HS-5 (cell line): ENCODE data around the gene GINS3.

ENCODE experiments used
- DNase-seq: peaks from one replicate; pipeline ENCODE4 v3.0.0-alpha.2; 2012; ENCODE audit warnings: low read depth

GINS3 gene

DNA sequence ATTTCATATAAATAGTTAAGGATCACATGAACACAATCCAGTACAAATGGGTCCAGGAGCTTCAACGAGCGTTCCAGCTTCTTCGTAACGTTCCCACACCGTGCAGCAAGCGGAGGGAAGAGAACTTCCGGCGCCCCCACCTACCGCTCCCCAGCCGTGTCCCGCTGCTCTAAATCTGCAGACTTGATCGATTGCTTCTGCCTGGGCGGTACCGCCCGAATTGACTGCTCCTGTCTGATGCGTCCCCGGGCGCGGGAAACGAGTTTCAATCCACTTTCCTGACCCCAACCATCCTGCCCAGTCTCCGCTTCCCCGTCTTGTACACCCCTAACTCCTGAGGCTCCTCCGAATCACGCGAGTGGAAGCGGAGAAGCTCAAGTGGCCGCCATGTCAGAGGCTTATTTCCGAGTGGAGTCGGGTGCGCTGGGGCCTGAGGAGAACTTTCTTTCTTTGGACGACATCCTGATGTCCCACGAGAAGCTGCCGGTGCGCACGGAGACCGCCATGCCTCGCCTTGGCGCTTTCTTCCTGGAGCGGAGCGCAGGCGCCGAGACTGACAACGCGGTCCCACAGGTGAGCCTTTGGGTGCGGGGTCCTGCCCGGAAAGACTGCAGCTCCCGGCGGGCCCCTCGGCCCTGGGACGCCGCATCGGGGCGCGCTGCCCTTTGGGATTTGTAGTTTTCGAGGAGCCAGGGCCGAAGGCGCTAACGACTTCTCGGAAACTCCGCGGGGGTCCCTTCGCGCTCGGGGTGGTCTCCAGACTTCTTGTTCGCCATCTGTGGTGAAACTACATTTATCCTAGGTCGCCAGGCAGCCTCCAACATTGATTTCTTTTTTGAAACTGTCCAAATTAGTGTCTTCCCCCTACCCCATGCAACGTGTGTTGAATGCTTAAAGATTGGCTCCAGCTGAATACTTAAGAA, at the start of gene GINS3:
Gene GINS3 (plus strand): TSS at position 257 of the 923 bp plus-strand sequence. CDS start 131 bp downstream, at position 388.
- DNase-seq, result peak; percentile 64

GRCh38 chr16:58343562-58343961, 48.7 kb upstream of the GINS3 start:
- DNase-seq, result no peak

GRCh38 chr16:58345574-58346354, 46.5 kb upstream of the GINS3 start:
- no peak for DNase-seq

DNA sequence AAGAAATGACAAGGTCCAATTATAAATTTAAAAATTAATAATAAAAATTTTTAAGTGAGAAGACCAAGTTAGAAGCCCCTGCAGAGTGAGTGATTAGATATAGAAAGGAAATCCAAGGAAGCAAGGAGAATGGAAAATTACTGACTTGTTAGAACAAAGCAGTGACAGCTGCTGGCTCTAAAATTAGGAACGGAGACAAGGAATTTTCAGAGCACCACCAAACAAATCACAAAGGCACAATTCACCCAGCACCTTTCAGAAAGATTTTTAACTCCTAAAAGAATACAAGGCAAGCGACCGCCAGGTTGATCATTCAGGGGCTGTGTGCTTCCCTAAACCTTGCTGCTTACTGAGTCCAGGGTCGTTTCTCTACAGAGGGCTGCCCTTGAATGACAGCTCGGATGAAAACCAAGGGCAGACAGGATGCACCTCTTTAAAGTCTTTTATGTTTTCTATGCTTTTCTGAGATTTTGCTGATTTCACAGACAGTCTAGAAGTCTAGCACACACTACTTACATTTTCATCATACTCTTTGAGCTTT, 45.4 kb upstream of the GINS3 start:
- no peak for DNase-seq

- DNase-seq, result no peak
These were observed 43.3 kb upstream of the GINS3 start for GRCh38 chr16:58348986-58349385.

DNA sequence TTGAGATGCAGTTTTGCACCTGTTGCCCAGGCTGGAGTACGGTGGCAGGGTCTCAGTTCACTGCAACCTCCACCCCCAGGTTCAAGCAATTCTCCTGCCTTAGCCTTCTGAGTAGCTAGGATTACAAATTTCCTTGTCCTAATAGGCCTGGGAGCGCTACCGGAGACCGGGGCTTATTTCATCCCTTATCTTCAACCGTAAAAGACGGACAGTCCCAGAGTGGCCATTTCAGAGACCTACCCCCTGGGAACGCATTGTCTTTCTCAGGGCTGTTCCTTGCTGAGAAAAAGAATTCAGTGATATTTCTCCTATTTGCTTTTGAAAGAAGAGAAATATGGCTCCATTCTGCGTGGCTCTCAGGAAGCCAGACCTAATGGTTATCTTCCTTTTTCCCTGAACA, 39.6 kb upstream of the GINS3 start:
- DNase-seq, result no peak

GRCh38 chr16:58360041-58360634, 32.1 kb upstream of the GINS3 start:
- no peak for DNase-seq

DNA sequence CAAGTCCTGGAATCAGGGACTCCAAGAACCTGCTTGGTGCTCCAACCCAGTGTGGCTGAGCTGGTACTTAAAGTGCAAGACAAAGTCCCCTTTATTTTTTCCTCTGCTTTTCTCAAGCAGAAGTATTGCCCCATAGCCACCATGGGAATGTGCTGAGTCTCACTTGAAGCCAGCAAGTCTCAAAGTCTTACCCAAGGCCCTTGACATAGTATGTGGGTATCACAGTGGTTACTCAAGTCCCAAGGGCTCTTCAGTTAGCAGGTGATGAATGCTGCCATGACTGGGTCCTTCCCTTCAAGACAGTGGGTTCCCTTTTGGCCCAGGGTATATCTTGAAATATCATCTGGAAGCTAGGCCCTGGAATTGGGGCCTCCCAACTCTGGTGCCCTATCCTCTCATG, 30.5 kb upstream of the GINS3 start:
- DNase-seq, result no peak

DNA sequence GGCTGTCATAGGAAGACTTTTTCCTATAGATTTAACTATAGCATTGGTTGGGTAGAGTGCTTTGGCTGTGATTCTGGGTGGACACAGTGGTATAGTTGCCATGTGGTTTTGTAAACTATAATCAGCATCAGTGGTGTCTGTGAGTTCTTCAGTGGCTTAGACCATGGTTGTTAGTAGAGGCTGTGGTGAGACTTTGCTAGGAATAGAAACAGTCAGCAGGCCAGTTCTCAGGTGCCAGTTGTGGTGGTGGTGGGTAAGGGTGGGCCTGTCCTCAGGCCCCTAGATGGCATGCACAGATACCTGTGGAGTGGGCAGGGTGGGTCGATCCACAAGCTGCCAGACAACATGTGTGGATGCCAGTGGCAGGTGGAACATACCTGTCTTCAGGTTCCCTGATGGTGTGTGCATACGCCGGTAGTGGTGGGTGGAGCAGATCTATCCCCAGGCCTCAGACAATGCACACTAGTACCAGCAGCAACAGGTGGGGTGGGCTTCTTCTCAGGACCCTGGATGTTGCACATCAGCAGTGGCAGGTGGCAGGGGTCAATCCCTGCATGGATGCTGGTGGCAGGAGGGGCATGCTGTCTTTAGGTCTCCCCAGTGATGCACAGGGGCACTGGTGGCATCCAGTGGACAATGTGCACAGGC, 28.4 kb upstream of the GINS3 start:
- no peak for DNase-seq

DNA sequence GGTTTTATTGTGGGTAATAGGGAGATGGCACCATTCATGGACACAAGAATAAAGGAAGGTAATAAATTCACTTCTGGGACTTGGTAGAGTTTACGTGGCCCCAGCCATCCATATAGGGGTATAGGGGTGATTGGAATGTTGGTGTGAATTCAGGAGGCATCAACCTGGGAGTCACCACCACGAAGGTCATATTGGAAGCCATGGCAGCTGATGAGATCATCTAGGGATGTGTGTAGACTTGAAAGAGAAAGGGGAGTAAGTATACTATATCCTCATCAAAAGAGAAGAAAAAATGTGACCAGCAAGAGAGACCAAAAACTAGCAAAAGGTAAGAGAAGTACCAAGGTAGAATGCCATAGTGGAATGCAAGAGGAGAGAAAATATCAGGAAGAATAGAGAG, 26.6 kb upstream of the GINS3 start:
- DNase-seq, result no peak

DNA sequence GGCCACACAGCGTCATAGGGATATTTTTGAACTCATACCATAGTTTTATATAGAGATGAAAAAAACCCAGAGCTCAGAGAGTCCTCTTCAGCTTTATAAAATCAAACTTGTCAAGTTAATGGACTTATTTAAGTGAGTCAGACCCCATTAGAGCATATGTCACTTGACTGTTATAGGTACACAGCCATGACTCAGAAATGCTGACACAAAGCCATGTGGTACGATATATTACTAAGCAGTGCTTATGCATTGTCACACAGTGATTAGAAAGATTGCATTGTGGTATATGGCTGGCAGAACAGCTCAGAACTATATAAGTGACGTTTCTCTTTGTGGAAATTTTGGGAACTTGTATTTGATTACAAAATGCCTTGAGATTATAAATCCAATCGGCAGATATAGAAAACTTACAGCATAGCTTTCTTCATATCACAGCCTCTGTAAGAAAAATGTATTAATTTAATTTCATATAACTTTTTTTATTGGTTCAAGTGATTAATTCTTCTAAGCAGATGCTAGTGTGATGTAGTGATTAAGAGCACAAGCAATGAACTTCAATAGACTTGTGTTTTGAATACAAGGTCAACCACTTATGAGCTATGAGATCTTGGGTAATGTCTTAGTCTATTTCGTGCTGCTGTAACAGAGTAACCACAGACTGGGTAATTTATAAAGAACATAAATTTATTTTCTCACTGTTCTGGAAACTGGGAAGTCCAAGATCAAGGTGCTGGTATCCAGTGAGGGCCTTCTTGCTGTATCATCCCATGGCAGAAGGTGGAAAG, 25.8 kb upstream of the GINS3 start:
- peak; percentile 71 for DNase-seq

- DNase-seq, result no peak
These were observed 25.0 kb upstream of the GINS3 start for GRCh38 chr16:58367252-58367651.

DNA sequence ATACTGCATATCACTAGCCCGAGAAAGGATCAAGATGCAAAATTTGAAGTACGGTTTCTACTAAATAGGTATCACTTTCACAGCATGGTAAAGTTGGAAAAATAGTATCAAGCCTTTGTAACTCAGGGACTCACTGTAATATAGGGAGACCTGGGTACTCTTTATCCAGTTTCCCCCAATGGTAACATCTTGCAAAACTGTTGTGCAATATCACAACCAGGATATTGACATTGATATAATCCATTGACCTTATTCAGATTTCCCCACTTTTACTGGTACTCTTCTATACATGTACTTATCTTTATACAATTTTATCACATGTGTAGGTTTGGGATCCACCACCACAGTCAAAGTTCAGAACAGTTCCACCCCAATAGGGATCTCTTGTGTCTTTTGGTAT, 20.4 kb upstream of the GINS3 start:
- no peak for DNase-seq

DNA sequence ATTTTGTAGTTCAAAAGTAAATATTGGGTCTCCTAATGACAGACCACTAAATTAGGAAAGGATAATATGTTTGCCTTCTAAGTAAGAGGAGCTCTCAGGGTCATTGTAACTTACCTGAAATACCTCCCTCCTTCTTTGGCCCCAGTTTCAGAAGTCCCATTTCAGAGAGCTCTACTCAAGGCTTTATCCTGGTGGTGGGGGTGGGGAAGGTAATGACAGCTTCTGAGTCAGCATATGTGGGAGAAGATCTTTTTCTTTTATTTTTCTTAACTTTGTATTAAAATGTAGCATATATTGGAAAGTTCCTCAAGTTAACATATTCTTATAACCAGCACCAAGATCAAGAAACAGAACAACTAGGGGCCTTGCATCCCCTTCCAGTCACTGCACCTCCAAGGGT, 16.9 kb upstream of the GINS3 start:
- no peak for DNase-seq

- DNase-seq, result no peak
These were observed 14.3 kb upstream of the GINS3 start for GRCh38 chr16:58377932-58378331.

GRCh38 chr16:58378401-58378800, 13.9 kb upstream of the GINS3 start:
- DNase-seq, result peak; percentile 16

DNA sequence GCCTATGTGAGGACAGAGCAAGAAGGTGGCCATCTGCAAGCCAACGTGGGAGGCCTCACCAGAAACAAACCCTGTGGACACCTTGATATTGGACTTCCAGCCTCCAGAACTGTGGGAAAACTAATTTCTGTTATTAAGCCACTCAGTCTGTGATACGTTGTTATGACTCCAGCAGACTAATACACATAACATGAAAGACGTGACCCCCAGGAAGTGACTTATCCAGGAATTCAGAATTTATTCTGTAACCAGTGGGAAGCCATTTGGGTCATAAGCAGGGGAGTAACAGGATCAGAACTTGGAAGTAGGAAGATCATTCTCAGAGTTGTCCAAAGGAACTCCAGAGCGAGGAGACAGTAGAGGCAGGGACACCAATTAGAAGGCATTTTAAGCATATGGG, 12.5 kb upstream of the GINS3 start:
- no peak for DNase-seq

GRCh38 chr16:58381661-58382060, 10.6 kb upstream of the GINS3 start:
- no peak for DNase-seq

DNA sequence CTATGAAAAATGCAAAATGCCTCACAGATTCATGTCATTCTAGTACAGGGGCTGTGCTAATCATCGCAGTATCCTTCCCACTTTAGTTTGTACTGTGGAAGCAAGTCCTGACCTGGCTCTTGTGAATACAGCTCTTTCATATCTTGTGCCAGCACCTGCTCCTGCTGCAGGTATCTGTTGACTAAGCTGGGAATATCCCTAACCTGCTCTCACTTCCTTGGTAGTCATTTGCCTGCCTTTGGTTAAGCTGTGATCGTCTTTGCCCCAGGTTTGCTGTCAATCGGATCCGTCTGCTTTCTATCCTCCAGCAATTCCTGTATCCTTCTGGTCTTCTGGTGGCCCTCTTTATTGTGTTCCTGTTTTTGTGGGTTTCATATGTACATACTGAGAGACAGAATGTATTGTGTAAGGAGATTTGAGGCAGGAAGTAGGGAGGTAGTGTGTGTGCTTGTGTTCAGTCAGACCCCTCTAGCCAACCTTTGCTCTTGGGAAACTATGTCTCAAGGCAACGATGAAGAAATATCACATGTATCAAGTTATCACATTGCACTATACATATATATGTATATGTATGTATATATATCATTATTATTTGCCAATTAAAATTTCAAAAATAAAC, 7.7 kb upstream of the GINS3 start:
- DNase-seq, result no peak

- DNase-seq, result no peak
These were observed 7.0 kb upstream of the GINS3 start for GRCh38 chr16:58385218-58385773.
